Measurements from ENCODE around the gene UBE2J2. TPM values are rescaled to one million over a fixed set of nuclear protein-coding genes. Genes with fewer than 3 reads are reported as not detected.

UBE2J2 gene
- total RNA-seq, 1 experiment from 2014 or later: 83.4 TPM

GRCh38 chr1:1237874-1238701, 35.6 kb downstream of the UBE2J2 start:
- Histone ChIP-seq H4K8ac (replicated peaks; ENCODE audit: insufficient read length, low read depth, low read length) (no peak overlapping the region), H2BK5ac (ENCODE audit: insufficient read length, low read length) (no peak overlapping the region), H3K23ac (ENCODE audit: insufficient read length, low read depth, low read length) (no peak overlapping the region), H4K91ac (ENCODE audit: insufficient read length, low read depth, low read length) (no peak overlapping the region), H3K14ac (ENCODE audit: insufficient read depth, low read length) (no peak overlapping the region), H2BK15ac (ENCODE audit: low read depth, low read length) (no peak overlapping the region), H3K4me2 (ENCODE audit: insufficient read depth, insufficient read length, low read length) (no peak overlapping the region), H3K79me2 (ENCODE audit: insufficient read depth, low read length) (no peaks in the 10 kb centered on the region), H2BK12ac (ENCODE audit: insufficient read length, low read depth, low read length) (no peak overlapping the region), H3K9ac (ENCODE audit: extremely low read depth, insufficient read length, low read length) (no peak overlapping the region), H3K56ac (ENCODE audit: insufficient read length, low read depth, low read length) (no peak overlapping the region), H3K79me1 (ENCODE audit: insufficient read depth, low read depth, low read length, poor library complexity, severe bottlenecking) (no peaks in the 10 kb centered on the region), H4K5ac (ENCODE audit: insufficient read length, low read depth, low read length) (no peak overlapping the region), H4K20me1 (ENCODE audit: control insufficient read depth, insufficient read depth, insufficient read length) (no peaks in the 10 kb centered on the region), H3K27me3 (ENCODE audit: insufficient read depth, low read length) (no peaks in the 10 kb centered on the region), H3K27ac (ENCODE audit: insufficient read length, low read depth, low read length) (no peak overlapping the region), H3K4me1 (ENCODE audit: insufficient read depth, low read length) (no peaks in the 10 kb centered on the region), H2BK20ac (ENCODE audit: low read depth, low read length, poor library complexity, severe bottlenecking) (no peak overlapping the region), H3K9me3 (ENCODE audit: control insufficient read depth, low read depth, low read length) (no peaks in the 10 kb centered on the region), H2AK5ac (ENCODE audit: insufficient read length, low read length) (no peak overlapping the region), H3K18ac (ENCODE audit: insufficient read length, low read depth, low read length) (no peak overlapping the region), H3T11ph (ENCODE audit: low read length) (no peak overlapping the region), H2BK120ac (ENCODE audit: low read depth, low read length, poor library complexity, severe bottlenecking) (no peak overlapping the region), H3K4ac (ENCODE audit: low read depth, low read length) (no peak overlapping the region), H3K23me2 (ENCODE audit: insufficient read length, low read depth, low read length, poor library complexity, severe bottlenecking) (no peaks in the 10 kb centered on the region), H2AFZ (ENCODE audit: low read length) (no peak overlapping the region)
- Mint-ChIP-seq H3K9me3 (peaks cover 0 to 4% of the 10 kb centered on the region in 2 experiments; a peak in 1 of 5 replicates), H3K27ac (no peak overlapping the region), H3K27me3 (ENCODE audit: low read depth) (no peaks in the 10 kb centered on the region; the same call in 1 of the 2 replicates), H3K4me3 (no peak overlapping the region), H3K36me3 (ENCODE audit: insufficient read depth in 1 of 3, low read depth in 3 of 3) (peaks cover 12 to 17% (median 16%) of the 10 kb centered on the region in 3 experiments), H3K4me1 (peaks cover 8 to 19% of the 10 kb centered on the region in 2 experiments)
- TF ChIP-seq CTCF (conservative IDR thresholded peaks at IDR 0.05): no peak
- WGBS (ENCODE audit: extremely low coverage, insufficient read length, low lambda C conversion rate): no CpG with 5 or more reads among the region's 48 CpGs
- DNase-seq: no peak

Measured in H9 (cell line).